Measurements from ENCODE around the gene PLA2G4E. TPM values are rescaled to one million over a fixed set of nuclear protein-coding genes. Genes with fewer than 3 reads are reported as not detected.

The PLA2G4E gene
- total and polyA plus RNA-seq, 2 of the 13 experiments (the other 11 are each of a cell fraction or from before 2014, with no cell fraction given), result not detected

GRCh38 chr15:42036966-42037365 lies 16.1 kb upstream of the PLA2G4E start (continued):
- no peak for TF ChIP-seq HNF1B (CRISPR knock-in tag; IDR thresholded peaks at IDR 0.05)

GRCh38 chr15:42036112-42036905 lies 15.5 kb upstream of the PLA2G4E start:
- CTCF ChIA-PET (ENCODE audit: low intra/inter-chr PET ratio, low total read pairs), result no interaction called here
- 0 out of 2 replicates have a peak, but pooled peaks cover 4% of the 10 kb centered on the region for H3K9me3 ChIP-seq (ENCODE audit: low read length)
- no peak overlapping the region for H3K9ac ChIP-seq (ENCODE audit: insufficient read depth, low read depth, low read length)
- H3K27me3 ChIP-seq (ENCODE audit: control insufficient read depth in 1 of 2, insufficient read depth in 2 of 2, low read length in 2 of 2), result peaks cover 0 to 7% of the 10 kb centered on the region in 2 experiments; a peak in 1 of 5 replicates
- H3K79me2 ChIP-seq (ENCODE audit: insufficient read depth, low read length), result no peaks in the 10 kb centered on the region
- no TSS peak for BruUV-seq (replicated peaks)
- intact Hi-C loops (cut with micrococcal nuclease; ENCODE audit: unreplicated experiment) (no loop called here), in situ Hi-C loops (cut with HindIII; ENCODE audit: extremely low pct_ligation_motif_present, low pct_unique_long_range_greater_than_20kb) (no loop called here)
- no peak overlapping the region for H3K4me2 ChIP-seq (ENCODE audit: low read depth, low read length)
- POLR2A ChIA-PET, result interaction anchor here (1.0 kb wide), 1 partner anchor 10 kb away, joined by 3 read pairs; no protein-coding TSS in a partner anchor
- H2AFZ ChIP-seq (ENCODE audit: low read length), result no peak overlapping the region
- no peaks in the 10 kb centered on the region for H4K20me1 ChIP-seq (ENCODE audit: insufficient read depth, low read length)
- H3K27ac ChIP-seq (ENCODE audit: extremely low read length, insufficient read depth, low read length), result no peak overlapping the region
- TF ChIP-seq ZBTB3 (CRISPR knock-in tag; IDR thresholded peaks at IDR 0.05; ENCODE audit: borderline replicate concordance, low read depth), result no peak
- no peak for FAIRE-seq
- WGBS (ENCODE audit: low lambda C conversion rate), result 72% methylated on average over 10 of the region's 45 CpGs
- no peaks in the 10 kb centered on the region for H3K36me3 ChIP-seq (replicated peaks in 1 of 2; ENCODE audit: control insufficient read depth in 1 of 2, insufficient read depth in 2 of 2, low read length in 2 of 2)
- no peak; the same call in 2 of the 3 replicates for ATAC-seq
- peaks cover 36% of the 10 kb centered on the region for H3K4me1 ChIP-seq (ENCODE audit: insufficient read depth, low read length)
- DNase-seq (ENCODE audit: low spot score), result no peak
- no peak overlapping the region for H3K4me3 ChIP-seq (replicated peaks in 1 of 3; ENCODE audit: insufficient read depth in 1 of 3, low read depth in 2 of 3, low read length in 3 of 3)

- intact Hi-C loops (cut with micrococcal nuclease; ENCODE audit: unreplicated experiment) (no loop called here), in situ Hi-C loops (cut with HindIII; ENCODE audit: extremely low pct_ligation_motif_present, low pct_unique_long_range_greater_than_20kb) (no loop called here)
- ChIA-PET POLR2A (interaction anchor here (1.0 kb wide), 1 partner anchor 11 kb away, joined by 3 read pairs; no protein-coding TSS in a partner anchor), CTCF (ENCODE audit: low intra/inter-chr PET ratio, low total read pairs) (no interaction called here)
- Histone ChIP-seq H3K4me1 (ENCODE audit: insufficient read depth, low read length) (peaks cover 36% of the 10 kb centered on the region), H3K36me3 (replicated peaks in 1 of 2; ENCODE audit: control insufficient read depth in 1 of 2, insufficient read depth in 2 of 2, low read length in 2 of 2) (no peaks in the 10 kb centered on the region), H3K4me3 (replicated peaks in 1 of 3; ENCODE audit: insufficient read depth in 1 of 3, low read depth in 2 of 3, low read length in 3 of 3) (no peak overlapping the region), H4K20me1 (ENCODE audit: insufficient read depth, low read length) (no peaks in the 10 kb centered on the region), H3K9ac (ENCODE audit: insufficient read depth, low read depth, low read length) (0 out of 2 replicates have a peak overlapping the region, but pooled peaks have one; percentile 20), H3K27ac (ENCODE audit: extremely low read length, insufficient read depth, low read length) (no peak overlapping the region), H2AFZ (ENCODE audit: low read length) (peak overlapping the region; percentile 39), H3K9me3 (ENCODE audit: low read length) (0 out of 2 replicates have a peak, but pooled peaks cover 4% of the 10 kb centered on the region), H3K27me3 (ENCODE audit: control insufficient read depth in 1 of 2, insufficient read depth in 2 of 2, low read length in 2 of 2) (peaks cover 0 to 7% of the 10 kb centered on the region in 2 experiments; a peak in 1 of 5 replicates), H3K79me2 (ENCODE audit: insufficient read depth, low read length) (no peaks in the 10 kb centered on the region), H3K4me2 (ENCODE audit: low read depth, low read length) (peak overlapping the region; percentile 73)
- ATAC-seq (peak; percentile 71), FAIRE-seq (peak; percentile 12), DNase-seq (ENCODE audit: low spot score) (no peak)
- WGBS (ENCODE audit: low lambda C conversion rate), result 0% methylated on average over 3 of the region's 3 CpGs
- no TSS peak for BruUV-seq (replicated peaks)
- TF ChIP-seq CEBPG (CRISPR knock-in tag; IDR thresholded peaks at IDR 0.05) (peak; percentile 66), ZC3H4 (CRISPR knock-in tag; IDR thresholded peaks at IDR 0.05; ENCODE audit: borderline replicate concordance) (no peak), TBX2 (CRISPR knock-in tag; IDR thresholded peaks at IDR 0.05; ENCODE audit: borderline replicate concordance) (0 out of 2 replicates have a peak, but pooled peaks have one; percentile 19), CEBPB (IDR thresholded peaks at IDR 0.05; ENCODE audit: borderline replicate concordance, low read depth, low read length) (peak; percentile 55; the same call in 1 of the 2 replicates), ZNF788 (CRISPR knock-in tag; IDR thresholded peaks at IDR 0.05; ENCODE audit: borderline replicate concordance) (no peak), HOXA3 (CRISPR knock-in tag; IDR thresholded peaks at IDR 0.05) (peak; percentile 29; the same call in 1 of the 2 replicates), GABPB1 (CRISPR knock-in tag; IDR thresholded peaks at IDR 0.05) (peak; percentile 19; the same call in 1 of the 2 replicates), ZFY (CRISPR knock-in tag; IDR thresholded peaks at IDR 0.05) (0 out of 2 replicates have a peak, but pooled peaks have one; percentile 32)
- TF ChIP-seq, protein P1, sequence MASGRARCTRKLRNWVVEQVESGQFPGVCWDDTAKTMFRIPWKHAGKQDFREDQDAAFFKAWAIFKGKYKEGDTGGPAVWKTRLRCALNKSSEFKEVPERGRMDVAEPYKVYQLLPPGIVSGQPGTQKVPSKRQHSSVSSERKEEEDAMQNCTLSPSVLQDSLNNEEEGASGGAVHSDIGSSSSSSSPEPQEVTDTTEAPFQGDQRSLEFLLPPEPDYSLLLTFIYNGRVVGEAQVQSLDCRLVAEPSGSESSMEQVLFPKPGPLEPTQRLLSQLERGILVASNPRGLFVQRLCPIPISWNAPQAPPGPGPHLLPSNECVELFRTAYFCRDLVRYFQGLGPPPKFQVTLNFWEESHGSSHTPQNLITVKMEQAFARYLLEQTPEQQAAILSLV (CRISPR knock-in tag; IDR thresholded peaks at IDR 0.05; ENCODE audit: borderline replicate concordance), result no peak
Measured at GRCh38 chr15:42035435-42035761, 14.6 kb upstream of the PLA2G4E start.

Data from HepG2 (cell line).